ENCODE measurements around the gene GPR35. TPM values are rescaled to one million over a fixed set of nuclear protein-coding genes. Genes with fewer than 3 reads are reported as not detected.

GPR35 gene
- polyA plus RNA-seq, 4 donors = 75.5 to 367 (median 233) TPM

- H3K36me3 ChIP-seq (ENCODE audit: control insufficient read depth in 3 of 3, insufficient read depth in 2 of 3, low read depth in 1 of 3, low read length in 3 of 3) = peaks cover 0 to 79% (median 7%) of the 10 kb centered on the region in 3 donors
- H3K27ac ChIP-seq (ENCODE audit: low read depth in 1 of 3, low read length in 2 of 3) = no peak overlapping the region
- FAIRE-seq = no peak
- H3K27me3 ChIP-seq (ENCODE audit: control insufficient read depth in 3 of 3, insufficient read depth in 3 of 3, low read length in 3 of 3) = no peaks in the 10 kb centered on the region
- H3K4me1 ChIP-seq (ENCODE audit: control insufficient read depth in 3 of 3, insufficient read depth in 2 of 3, low read depth in 1 of 3, low read length in 2 of 3) = peaks cover 0 to 18% (median 0%) of the 10 kb centered on the region in 3 donors
- peaks cover 0 to 12% of the 10 kb centered on the region in 2 donors for H3K9me3 ChIP-seq (ENCODE audit: control insufficient read depth in 2 of 2, insufficient read depth in 1 of 2, low read depth in 1 of 2, low read length in 1 of 2)
- WGBS, 3 donors = 87 to 91% (median 89%) methylated on average over 7 of the region's 7 CpGs
- DNase-seq = no peak
- no peak overlapping the region for H3K4me3 ChIP-seq (ENCODE audit: low read depth in 1 of 3, low read length in 3 of 3)
Observed at GRCh38 chr2:240628507-240628807, 3.2 kb downstream of the GPR35 start.

GRCh38 chr2:240628808-240629618 is 3.7 kb downstream of the GPR35 start:
- peaks cover 0 to 76% (median 7%) of the 10 kb centered on the region in 3 donors for H3K36me3 ChIP-seq (ENCODE audit: control insufficient read depth in 3 of 3, insufficient read depth in 2 of 3, low read depth in 1 of 3, low read length in 3 of 3)
- peaks cover 0 to 18% (median 0%) of the 10 kb centered on the region in 3 donors for H3K4me1 ChIP-seq (ENCODE audit: control insufficient read depth in 3 of 3, insufficient read depth in 2 of 3, low read depth in 1 of 3, low read length in 2 of 3)
- 73 to 79% (median 75%) methylated on average over 20 of the region's 20 CpGs for WGBS, 3 donors
- no peaks in the 10 kb centered on the region for H3K27me3 ChIP-seq (ENCODE audit: control insufficient read depth in 3 of 3, insufficient read depth in 3 of 3, low read length in 3 of 3)
- peaks cover 0 to 17% of the 10 kb centered on the region in 2 donors for H3K9me3 ChIP-seq (ENCODE audit: control insufficient read depth in 2 of 2, insufficient read depth in 1 of 2, low read depth in 1 of 2, low read length in 1 of 2)
- H3K4me3 ChIP-seq (ENCODE audit: low read depth in 1 of 3, low read length in 3 of 3) = no peak overlapping the region
- no peak for FAIRE-seq
- DNase-seq = no peak
- no peak overlapping the region for H3K27ac ChIP-seq (ENCODE audit: low read depth in 1 of 3, low read length in 2 of 3)

GRCh38 chr2:240629619-240629967 is 4.3 kb downstream of the GPR35 start:
- DNase-seq (no peak), FAIRE-seq (no peak)
- Histone ChIP-seq H3K27me3 (ENCODE audit: control insufficient read depth in 3 of 3, insufficient read depth in 3 of 3, low read length in 3 of 3) (no peaks in the 10 kb centered on the region), H3K9me3 (ENCODE audit: control insufficient read depth in 2 of 2, insufficient read depth in 1 of 2, low read depth in 1 of 2, low read length in 1 of 2) (peaks cover 0 to 22% of the 10 kb centered on the region in 2 donors), H3K36me3 (ENCODE audit: control insufficient read depth in 3 of 3, insufficient read depth in 2 of 3, low read depth in 1 of 3, low read length in 3 of 3) (peaks cover 0 to 72% (median 7%) of the 10 kb centered on the region in 3 donors), H3K27ac (ENCODE audit: low read depth in 1 of 3, low read length in 2 of 3) (no peak overlapping the region), H3K4me3 (ENCODE audit: low read depth in 1 of 3, low read length in 3 of 3) (no peak overlapping the region), H3K4me1 (ENCODE audit: control insufficient read depth in 3 of 3, insufficient read depth in 2 of 3, low read depth in 1 of 3, low read length in 2 of 3) (peaks cover 0 to 18% (median 0%) of the 10 kb centered on the region in 3 donors)
- WGBS, 3 donors = 76 to 97% (median 86%) methylated on average over 4 to 5 of the region's 5 CpGs

- H3K27ac ChIP-seq (ENCODE audit: low read depth in 1 of 3, low read length in 2 of 3) = no peak overlapping the region
- no peak for DNase-seq
- peaks cover 0 to 18% (median 0%) of the 10 kb centered on the region in 3 donors for H3K4me1 ChIP-seq (ENCODE audit: control insufficient read depth in 3 of 3, insufficient read depth in 2 of 3, low read depth in 1 of 3, low read length in 2 of 3)
- WGBS, 3 donors = 93 to 94% (median 94%) methylated on average over 50 of the region's 50 CpGs
- H3K36me3 ChIP-seq (ENCODE audit: control insufficient read depth in 3 of 3, insufficient read depth in 2 of 3, low read depth in 1 of 3, low read length in 3 of 3) = peaks cover 0 to 72% (median 7%) of the 10 kb centered on the region in 3 donors
- peaks cover 0 to 27% of the 10 kb centered on the region in 2 donors for H3K9me3 ChIP-seq (ENCODE audit: control insufficient read depth in 2 of 2, insufficient read depth in 1 of 2, low read depth in 1 of 2, low read length in 1 of 2)
- FAIRE-seq = no peak
- H3K4me3 ChIP-seq (ENCODE audit: low read depth in 1 of 3, low read length in 3 of 3) = no peak overlapping the region
- H3K27me3 ChIP-seq (ENCODE audit: control insufficient read depth in 3 of 3, insufficient read depth in 3 of 3, low read length in 3 of 3) = no peaks in the 10 kb centered on the region
Observed at GRCh38 chr2:240629968-240630770, 4.9 kb downstream of the GPR35 start.

- FAIRE-seq (no peak), DNase-seq (no peak)
- WGBS, 3 donors = 91 to 95% (median 94%) methylated on average over 19 to 21 of the region's 21 CpGs
- Histone ChIP-seq H3K36me3 (ENCODE audit: control insufficient read depth in 3 of 3, insufficient read depth in 2 of 3, low read depth in 1 of 3, low read length in 3 of 3) (peaks cover 0 to 71% (median 7%) of the 10 kb centered on the region in 3 donors), H3K9me3 (ENCODE audit: control insufficient read depth in 2 of 2, insufficient read depth in 1 of 2, low read depth in 1 of 2, low read length in 1 of 2) (peaks cover 0 to 33% of the 10 kb centered on the region in 2 donors), H3K4me3 (ENCODE audit: low read depth in 1 of 3, low read length in 3 of 3) (no peak overlapping the region), H3K4me1 (ENCODE audit: control insufficient read depth in 3 of 3, insufficient read depth in 2 of 3, low read depth in 1 of 3, low read length in 2 of 3) (peaks cover 0 to 18% (median 0%) of the 10 kb centered on the region in 3 donors), H3K27me3 (ENCODE audit: control insufficient read depth in 3 of 3, insufficient read depth in 3 of 3, low read length in 3 of 3) (no peaks in the 10 kb centered on the region), H3K27ac (ENCODE audit: low read depth in 1 of 3, low read length in 2 of 3) (no peak overlapping the region)
Observed at GRCh38 chr2:240630771-240631547, 5.7 kb downstream of the GPR35 start.

- FAIRE-seq = no peak
- 92 to 95% (median 93%) methylated on average over 11 of the region's 11 CpGs for WGBS, 3 donors
- no peak for DNase-seq
Observed at GRCh38 chr2:240631548-240632305, 6.4 kb downstream of the GPR35 start.

GRCh38 chr2:240632306-240632721 is 7.0 kb downstream of the GPR35 start:
- peaks cover 0 to 60% (median 7%) of the 10 kb centered on the region in 3 donors for H3K36me3 ChIP-seq (ENCODE audit: control insufficient read depth in 3 of 3, insufficient read depth in 2 of 3, low read depth in 1 of 3, low read length in 3 of 3)
- peaks cover 0 to 33% of the 10 kb centered on the region in 2 donors for H3K9me3 ChIP-seq (ENCODE audit: control insufficient read depth in 2 of 2, insufficient read depth in 1 of 2, low read depth in 1 of 2, low read length in 1 of 2)
- H3K4me3 ChIP-seq (ENCODE audit: low read depth in 1 of 3, low read length in 3 of 3) = no peak overlapping the region
- no peak for DNase-seq
- 97 to 100% (median 100%) methylated on average over 1 of the region's 1 CpG for WGBS, 3 donors
- no peak for FAIRE-seq
- H3K27me3 ChIP-seq (ENCODE audit: control insufficient read depth in 3 of 3, insufficient read depth in 3 of 3, low read length in 3 of 3) = no peaks in the 10 kb centered on the region
- no peak overlapping the region for H3K27ac ChIP-seq (ENCODE audit: low read depth in 1 of 3, low read length in 2 of 3)
- H3K4me1 ChIP-seq (ENCODE audit: control insufficient read depth in 3 of 3, insufficient read depth in 2 of 3, low read depth in 1 of 3, low read length in 2 of 3) = peaks cover 0 to 7% (median 0%) of the 10 kb centered on the region in 3 donors

More at GRCh38 chr2:240631548-240632305, 6.4 kb downstream of the GPR35 start:
- Histone ChIP-seq H3K36me3 (ENCODE audit: control insufficient read depth in 3 of 3, insufficient read depth in 2 of 3, low read depth in 1 of 3, low read length in 3 of 3) (peaks cover 0 to 66% (median 7%) of the 10 kb centered on the region in 3 donors), H3K4me3 (ENCODE audit: low read depth in 1 of 3, low read length in 3 of 3) (no peak overlapping the region), H3K4me1 (ENCODE audit: control insufficient read depth in 3 of 3, insufficient read depth in 2 of 3, low read depth in 1 of 3, low read length in 2 of 3) (peaks cover 0 to 12% (median 0%) of the 10 kb centered on the region in 3 donors), H3K9me3 (ENCODE audit: control insufficient read depth in 2 of 2, insufficient read depth in 1 of 2, low read depth in 1 of 2, low read length in 1 of 2) (peaks cover 0 to 33% of the 10 kb centered on the region in 2 donors), H3K27me3 (ENCODE audit: control insufficient read depth in 3 of 3, insufficient read depth in 3 of 3, low read length in 3 of 3) (no peaks in the 10 kb centered on the region), H3K27ac (ENCODE audit: low read depth in 1 of 3, low read length in 2 of 3) (no peak overlapping the region)
